LNCaP clone FGC (cell line): ENCODE measurements around the gene PGS1.

Source experiments
- DNase-seq: peaks from one replicate; pipeline ENCODE4 v3.0.0-alpha.2; 2011; ENCODE audit warnings: low read depth
- H3K4me3 ChIP-seq: 2 replicates; pipeline ENCODE4 v1.5.1; 2011; ENCODE audit warnings: mild to moderate bottlenecking, low read depth, low read length, control low read depth
- TF ChIP-seq, protein P1 (sequence below): IDR thresholded peaks from 2 replicates; pipeline ENCODE4 v1.5.1; 2012; ENCODE audit warnings: mild to moderate bottlenecking; ENCODE audit not compliant: control insufficient read depth, insufficient read depth; ENCODE audit errors: extremely low read depth

Gene PGS1

DNA sequence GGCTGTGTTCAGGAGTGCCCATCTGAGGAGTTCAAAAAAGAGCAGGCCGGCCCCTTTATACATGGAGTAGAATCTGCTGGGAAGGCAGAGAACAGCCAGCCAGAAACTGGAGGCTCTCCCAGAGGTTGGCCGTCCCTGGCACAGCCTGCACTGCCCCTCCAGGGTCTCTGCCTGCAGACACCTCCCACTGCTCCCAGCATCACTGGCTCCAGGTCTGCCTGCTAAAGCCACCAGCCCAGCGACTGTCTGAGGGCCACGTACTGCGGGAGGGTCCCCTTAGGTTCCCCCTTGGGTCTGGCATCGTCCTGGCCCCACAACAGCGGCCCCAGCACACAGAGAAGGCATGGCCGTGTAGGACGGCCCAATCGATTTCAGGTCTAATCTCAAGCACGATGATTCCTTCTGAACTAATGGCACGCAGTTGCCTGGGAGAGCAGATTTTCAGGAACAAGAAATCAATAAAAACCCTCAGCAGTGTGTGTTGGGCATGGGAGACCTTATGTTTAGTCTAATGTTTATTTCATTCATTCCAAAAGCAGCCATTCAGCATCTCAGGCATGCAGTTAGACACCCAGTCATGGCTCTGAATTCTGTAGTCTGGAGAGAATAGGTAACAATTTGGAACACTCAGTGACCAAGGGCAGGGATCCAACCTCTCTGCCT lies 95.6 kb downstream of the PGS1 start:
- no peak for DNase-seq
- H3K4me3 ChIP-seq, result no peak overlapping the region
- TF ChIP-seq, protein P1, sequence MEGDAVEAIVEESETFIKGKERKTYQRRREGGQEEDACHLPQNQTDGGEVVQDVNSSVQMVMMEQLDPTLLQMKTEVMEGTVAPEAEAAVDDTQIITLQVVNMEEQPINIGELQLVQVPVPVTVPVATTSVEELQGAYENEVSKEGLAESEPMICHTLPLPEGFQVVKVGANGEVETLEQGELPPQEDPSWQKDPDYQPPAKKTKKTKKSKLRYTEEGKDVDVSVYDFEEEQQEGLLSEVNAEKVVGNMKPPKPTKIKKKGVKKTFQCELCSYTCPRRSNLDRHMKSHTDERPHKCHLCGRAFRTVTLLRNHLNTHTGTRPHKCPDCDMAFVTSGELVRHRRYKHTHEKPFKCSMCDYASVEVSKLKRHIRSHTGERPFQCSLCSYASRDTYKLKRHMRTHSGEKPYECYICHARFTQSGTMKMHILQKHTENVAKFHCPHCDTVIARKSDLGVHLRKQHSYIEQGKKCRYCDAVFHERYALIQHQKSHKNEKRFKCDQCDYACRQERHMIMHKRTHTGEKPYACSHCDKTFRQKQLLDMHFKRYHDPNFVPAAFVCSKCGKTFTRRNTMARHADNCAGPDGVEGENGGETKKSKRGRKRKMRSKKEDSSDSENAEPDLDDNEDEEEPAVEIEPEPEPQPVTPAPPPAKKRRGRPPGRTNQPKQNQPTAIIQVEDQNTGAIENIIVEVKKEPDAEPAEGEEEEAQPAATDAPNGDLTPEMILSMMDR, result no peak
